Right atrium auricular region (tissue), 2 donors: ENCODE measurements around the gene SCP2D1. TPM values are rescaled to one million over a fixed set of nuclear protein-coding genes. Genes with fewer than 3 reads are reported as not detected.

Experiments used
- DNase-seq: peaks from one replicate; pipeline ENCODE4 v3.0.0-alpha.2; 2019; ENCODE audit warnings: low spot score
- H3K27ac ChIP-seq, 2 donors: fragments of 200-600 bp; sonication (generic); 1 replicate in 1 of 2; 2 replicates in 1 of 2; pipeline ENCODE4 v1.5.1; 2016 to 2019
- H3K27me3 ChIP-seq, 2 donors: fragments of 200-600 bp; sonication (generic); one replicate each; pipeline versions ENCODE4 v1.5.1 to v1.6.0; 2017 to 2019
- H3K36me3 ChIP-seq: fragments of 200-600 bp; sonication (generic); one replicate; pipeline ENCODE4 v1.5.1; 2016
- H3K4me1 ChIP-seq, 2 donors: fragments of 200-600 bp; sonication (generic); one replicate each; pipeline versions ENCODE4 v1.5.1 to v1.6.0; 2017 to 2019
- H3K4me3 ChIP-seq, 2 donors: fragments of 200-600 bp; sonication (generic); 1 replicate in 1 of 2; 2 replicates in 1 of 2; pipeline ENCODE4 v1.5.1; 2017 to 2019; ENCODE audit warnings: mild to moderate bottlenecking in 1 of 2, moderate library complexity in 1 of 2
- H3K9me3 ChIP-seq, 2 donors: fragments of 200-600 bp; sonication (generic); one replicate each; pipeline ENCODE4 v1.5.1; 2019
- total RNA-seq, 2 donors: library from RNA; depleted of rRNA; stranded (reverse); fragments of >200 nt; gene quantifications; one replicate each; pipeline ENCODE4 v1.1.0, GENCODE V29; 2016
- TF ChIP-seq, protein P1 (sequence below), 2 donors: fragments of 200-600 bp; sonication (generic); IDR thresholded peaks; one replicate each; pipeline ENCODE4 v1.5.1; 2019; ENCODE audit warnings: antibody characterized with exemption in 2 of 2

The SCP2D1 gene
- total RNA-seq, 2 donors from 2014 or later = not detected

- Histone ChIP-seq H3K27ac (no peak overlapping the region), H3K9me3 (no peaks in the 10 kb centered on the region), H3K4me1 (no peaks in the 10 kb centered on the region), H3K4me3 (no peak overlapping the region), H3K36me3 (no peaks in the 10 kb centered on the region), H3K27me3 (no peaks in the 10 kb centered on the region)
- no peak for DNase-seq
- TF ChIP-seq, protein P1, sequence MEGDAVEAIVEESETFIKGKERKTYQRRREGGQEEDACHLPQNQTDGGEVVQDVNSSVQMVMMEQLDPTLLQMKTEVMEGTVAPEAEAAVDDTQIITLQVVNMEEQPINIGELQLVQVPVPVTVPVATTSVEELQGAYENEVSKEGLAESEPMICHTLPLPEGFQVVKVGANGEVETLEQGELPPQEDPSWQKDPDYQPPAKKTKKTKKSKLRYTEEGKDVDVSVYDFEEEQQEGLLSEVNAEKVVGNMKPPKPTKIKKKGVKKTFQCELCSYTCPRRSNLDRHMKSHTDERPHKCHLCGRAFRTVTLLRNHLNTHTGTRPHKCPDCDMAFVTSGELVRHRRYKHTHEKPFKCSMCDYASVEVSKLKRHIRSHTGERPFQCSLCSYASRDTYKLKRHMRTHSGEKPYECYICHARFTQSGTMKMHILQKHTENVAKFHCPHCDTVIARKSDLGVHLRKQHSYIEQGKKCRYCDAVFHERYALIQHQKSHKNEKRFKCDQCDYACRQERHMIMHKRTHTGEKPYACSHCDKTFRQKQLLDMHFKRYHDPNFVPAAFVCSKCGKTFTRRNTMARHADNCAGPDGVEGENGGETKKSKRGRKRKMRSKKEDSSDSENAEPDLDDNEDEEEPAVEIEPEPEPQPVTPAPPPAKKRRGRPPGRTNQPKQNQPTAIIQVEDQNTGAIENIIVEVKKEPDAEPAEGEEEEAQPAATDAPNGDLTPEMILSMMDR (IDR thresholded peaks at IDR 0.05) = no peak
Measured at GRCh38 chr20:18815194-18815942, 1.8 kb downstream of the SCP2D1 start.

GRCh38 chr20:18822832-18823231, 9.2 kb downstream of the SCP2D1 start:
- no peaks in the 10 kb centered on the region for H3K36me3 ChIP-seq

DNA sequence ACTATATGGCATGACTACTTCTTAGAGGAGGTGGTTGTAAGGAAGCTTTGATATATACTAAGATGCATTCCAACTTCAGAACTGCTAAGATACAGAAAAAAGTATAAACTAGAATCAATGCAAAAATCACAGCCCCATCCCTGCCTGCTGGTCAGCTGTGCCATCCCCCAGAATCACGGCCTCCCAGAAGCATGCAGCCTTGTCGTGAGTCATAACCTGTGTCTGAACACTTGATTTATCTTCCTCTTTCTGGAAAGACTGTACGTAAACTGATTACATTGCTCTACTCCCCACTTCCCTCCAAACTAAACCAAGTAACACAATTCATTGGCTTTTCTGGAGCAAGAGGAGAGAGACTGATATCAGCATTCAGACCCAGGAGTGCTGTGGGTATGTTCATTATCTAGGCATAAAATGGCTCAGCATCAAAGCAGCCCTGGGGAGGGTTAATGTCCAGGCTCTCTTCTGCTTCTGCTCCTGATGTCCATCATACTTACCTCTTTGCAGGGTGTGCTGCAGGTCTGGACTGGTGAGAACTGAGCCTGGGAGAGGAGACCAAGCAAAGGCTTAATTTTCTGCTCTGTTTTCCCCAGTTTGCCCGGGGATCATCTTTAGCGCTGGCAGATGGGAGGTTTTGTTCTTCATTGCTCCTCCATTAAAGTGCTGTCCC, 18.4 kb downstream of the SCP2D1 start:
- Histone ChIP-seq H3K4me1 (no peaks in the 10 kb centered on the region), H3K27ac (no peak overlapping the region), H3K4me3 (no peak overlapping the region), H3K9me3 (no peaks in the 10 kb centered on the region), H3K27me3 (no peaks in the 10 kb centered on the region), H3K36me3 (no peaks in the 10 kb centered on the region)
- no peak for DNase-seq
- TF ChIP-seq, protein P1 (IDR thresholded peaks at IDR 0.05) = no peak

More at GRCh38 chr20:18822832-18823231, 9.2 kb downstream of the SCP2D1 start:
- Histone ChIP-seq H3K9me3 (no peaks in the 10 kb centered on the region), H3K4me3 (no peak overlapping the region), H3K27me3 (no peaks in the 10 kb centered on the region), H3K4me1 (no peaks in the 10 kb centered on the region), H3K27ac (no peak overlapping the region)
- TF ChIP-seq, protein P1 (IDR thresholded peaks at IDR 0.05) = no peak
- DNase-seq = no peak

DNA sequence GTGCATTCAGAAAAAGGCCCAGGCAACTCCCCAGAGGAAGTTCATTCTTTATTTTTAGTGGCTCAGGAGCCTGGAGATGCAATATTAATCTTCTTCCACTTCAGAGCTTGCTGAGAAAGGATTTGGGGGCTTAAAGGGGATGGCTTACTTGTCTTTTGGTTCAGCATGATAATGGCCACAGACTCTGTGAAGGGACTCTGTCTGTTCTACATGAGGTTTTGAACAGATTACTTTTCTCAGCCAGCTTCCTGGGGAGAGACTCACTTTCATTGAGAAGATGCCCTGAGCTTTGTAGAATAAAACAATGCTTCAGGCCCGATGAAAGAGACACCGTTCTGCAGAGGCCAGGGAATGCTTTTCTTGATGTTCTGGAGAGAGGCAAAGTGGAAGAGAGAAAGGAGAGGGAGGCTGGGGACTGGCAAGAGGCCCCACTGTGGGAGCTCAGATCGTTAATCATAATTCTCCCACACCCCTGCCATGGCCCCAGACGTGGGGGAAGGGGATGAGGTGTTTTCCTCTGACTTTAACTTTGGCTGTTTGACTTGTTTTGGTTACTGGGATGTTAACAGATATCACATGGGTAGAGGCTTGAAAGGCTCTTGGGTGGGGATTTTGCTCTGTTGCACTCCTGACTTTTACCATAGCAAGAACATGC, 19.1 kb downstream of the SCP2D1 start:
- TF ChIP-seq, protein P1 (IDR thresholded peaks at IDR 0.05) = no peak

DNA sequence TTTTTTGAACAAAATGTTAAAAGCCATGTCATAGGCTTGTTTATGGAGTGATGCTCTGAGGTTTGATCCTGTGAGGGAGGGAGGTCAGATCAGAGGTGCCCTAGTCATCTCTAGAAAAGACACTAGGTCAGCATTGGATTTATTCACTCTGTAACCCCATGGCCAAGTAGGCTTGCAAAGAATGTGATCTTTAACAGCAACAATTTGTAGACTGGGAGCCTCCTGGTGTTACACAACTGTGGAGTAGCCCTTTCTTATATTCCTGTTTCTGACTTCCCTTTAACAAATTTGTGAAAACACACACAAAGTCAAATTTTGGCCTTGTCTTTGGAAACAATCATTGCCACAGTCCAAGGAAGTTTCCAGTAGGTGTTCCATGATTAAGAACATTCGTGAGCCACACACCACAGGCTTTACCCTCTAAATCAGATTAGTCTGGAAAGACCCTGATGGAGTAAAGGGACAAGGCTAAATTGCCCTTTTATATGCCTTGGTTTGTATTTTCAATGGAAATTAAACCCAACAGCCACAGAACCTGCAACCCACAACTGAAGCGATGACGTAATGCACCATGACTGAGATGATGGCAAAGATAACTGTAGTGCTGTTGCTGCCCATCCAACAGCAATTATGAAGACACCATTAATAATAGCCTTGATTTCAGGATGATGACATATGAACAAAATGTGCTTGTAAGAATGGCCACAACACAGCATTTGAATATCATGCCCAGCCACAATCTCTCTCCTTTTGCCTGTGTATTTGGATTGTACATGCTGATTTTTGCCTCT, 22.1 kb downstream of the SCP2D1 start:
- Histone ChIP-seq H3K27ac (no peak overlapping the region), H3K36me3 (no peaks in the 10 kb centered on the region), H3K9me3 (no peaks in the 10 kb centered on the region), H3K4me1 (no peaks in the 10 kb centered on the region), H3K27me3 (no peaks in the 10 kb centered on the region), H3K4me3 (no peak overlapping the region)
- TF ChIP-seq, protein P1 (IDR thresholded peaks at IDR 0.05) = no peak
- no peak for DNase-seq

More for the DNA sequence above, 19.1 kb downstream of the SCP2D1 start:
- no peaks in the 10 kb centered on the region for H3K9me3 ChIP-seq
- no peaks in the 10 kb centered on the region for H3K27me3 ChIP-seq
- no peak overlapping the region for H3K4me3 ChIP-seq
- H3K36me3 ChIP-seq = no peaks in the 10 kb centered on the region
- no peak overlapping the region for H3K27ac ChIP-seq
- H3K4me1 ChIP-seq = no peaks in the 10 kb centered on the region
- DNase-seq = no peak
